ENCODE data around the gene TRAPPC3L.

GRCh38 chr6:116580198-116580597 is 34.7 kb upstream of the TRAPPC3L start:
- TF ChIP-seq POLR2A (IDR thresholded peaks at IDR 0.05; ENCODE audit: insufficient read depth in 1 of 2, low read depth in 2 of 2, low read length in 2 of 2), result no peak
- TF ChIP-seq ZBTB7A (CRISPR knock-in tag; IDR thresholded peaks at IDR 0.05), result no peak
- no peak for TF ChIP-seq FOXP1 (IDR thresholded peaks at IDR 0.05)
- TF ChIP-seq FOXP1 (CRISPR knock-in tag; IDR thresholded peaks at IDR 0.05), result no peak
- no peak for TF ChIP-seq KDM1A (CRISPR knock-in tag; IDR thresholded peaks at IDR 0.05)
- no peak for TF ChIP-seq CREM (IDR thresholded peaks at IDR 0.05)
- no peak for TF ChIP-seq CREM (CRISPR knock-in tag; IDR thresholded peaks at IDR 0.05)
- TF ChIP-seq ZNF432 (CRISPR knock-in tag; IDR thresholded peaks at IDR 0.05; ENCODE audit: borderline replicate concordance), result no peak
- TF ChIP-seq ATF7 (IDR thresholded peaks at IDR 0.05), result no peak
- no peak for TF ChIP-seq ATF7 (CRISPR knock-in tag; IDR thresholded peaks at IDR 0.05)
- TF ChIP-seq E2F1 (CRISPR knock-in tag; IDR thresholded peaks at IDR 0.05), result no peak

All from HepG2 (cell line).